A549 (cell line): ENCODE results near the gene ZNF705A.
"Not testable (repeated sequence)": the region's sequence is repeated elsewhere in the genome, so short reads cannot be mapped to it uniquely, and the experiment has no call there.

Source experiments
- BCL3 ChIP-seq: fragments of >200 bp; sonication (Bioruptor Twin); formaldehyde crosslinking; IDR thresholded peaks from 3 replicates; pipeline ENCODE4 v1.6.1; 2016
- BHLHE40 ChIP-seq: IDR thresholded peaks from 2 replicates; pipeline ENCODE4 v1.6.1; 2012; ENCODE audit warnings: low read depth, low read length, inconsistent platforms
- CTCF ChIP-seq: fragments of >200 bp; sonication (Bioruptor Twin); formaldehyde crosslinking; IDR thresholded peaks from 3 replicates; pipeline ENCODE4 v1.5.1; 2016
- POLR2A ChIP-seq: IDR thresholded peaks from 2 replicates; pipeline ENCODE4 v1.6.1; 2012; ENCODE audit warnings: mild to moderate bottlenecking, low read length
- REST ChIP-seq: fragments of 200-600 bp; sonication (generic); IDR thresholded peaks from 2 replicates; pipeline ENCODE4 v1.6.1; 2016; ENCODE audit warnings: antibody characterized with exemption, mild to moderate bottlenecking, moderate library complexity

- not testable (repeated sequence) for TF ChIP-seq CTCF, POLR2A, REST, BCL3, BHLHE40
Measured at GRCh38 chr12:8218711-8219382, 62.0 kb downstream of the ZNF705A start.
